K562 (cell line): ENCODE measurements around the gene DPEP2NB. TPM values are rescaled to one million over a fixed set of nuclear protein-coding genes. Genes with fewer than 3 reads are reported as not detected.
"Not testable (repeated sequence)": the region's sequence is repeated elsewhere in the genome, so short reads cannot be mapped to it uniquely, and the experiment has no call there.

Experiments used
- ATAC-seq: fragments of 200-7000 bp; cut with Tn5 transposase; 3 replicates; pipeline ENCODE4 v1.9.1; 2020; ENCODE audit warnings: moderate library complexity
- BruUV-seq: library from RNA; stranded (reverse); fragments of 400-500 nt; replicated peaks from 2 replicates; lab custom pipeline; 2021; lab: Mats Ljungman, UMichigan
- CTCF ChIA-PET: fragments of 300-600 bp; formaldehyde crosslinking; extraction: SDS; loops from one replicate; lab custom pipeline; 2021; ENCODE audit warnings: low intra/inter-chr PET ratio; lab: Yijun Ruan, JAX
- POLR2A ChIA-PET: fragments of 300-600, 350-650 bp; sonication (Branson Sonifier 250); formaldehyde crosslinking; extraction: SDS; loops from one replicate; lab custom pipeline; 2021; ENCODE audit warnings: antibody characterized with exemption, inconsistent platforms; lab: Yijun Ruan, JAX
- DNase-seq, 4 experiments: peaks; one replicate each; pipeline versions ENCODE4 v3.0.0 to v3.0.0-alpha.2; 2011 to 2018; ENCODE audit warnings: low spot score in 3 of 4, mixed read lengths in 3 of 4; ENCODE audit errors: extremely low read depth in 1 of 4
- FAIRE-seq: peaks from 2 replicates; lab custom pipeline; 2011; peaks lifted over from hg19 to GRCh38; lab: Jason Lieb, UNC
- H2AFZ ChIP-seq: 2 replicates; pipeline ENCODE4 v1.6.0; 2011; ENCODE audit warnings: low read depth, low read length, control low read depth, inconsistent platforms
- H3K27ac ChIP-seq: fragments of 200-600 bp; 3 replicates; pipeline ENCODE4 v1.8.0; 2011; ENCODE audit warnings: low read depth, mild to moderate bottlenecking, control low read depth, inconsistent platforms, low read length, moderate library complexity, mixed read lengths; ENCODE audit errors: extremely low read depth
- H3K27me3 ChIP-seq, 2 experiments: fragments of 300-600 bp in 1 of 2; 2 replicates in 1 of 2; 3 replicates in 1 of 2; pipeline versions ENCODE4 v1.6.0 to v1.8.0; 2011; ENCODE audit warnings: inconsistent platforms in 2 of 2, low read length in 2 of 2, mild to moderate bottlenecking in 1 of 2, mixed read lengths in 1 of 2, moderate library complexity in 1 of 2; ENCODE audit not compliant: control insufficient read depth in 2 of 2, insufficient read depth in 2 of 2
- H3K36me3 ChIP-seq: fragments of 300-600 bp; 3 replicates; pipeline ENCODE4 v1.8.0; 2011; ENCODE audit warnings: mild to moderate bottlenecking, low read length, inconsistent platforms; ENCODE audit not compliant: control insufficient read depth, insufficient read depth
- H3K4me1 ChIP-seq, 2 experiments: fragments of 200-600 bp in 1 of 2; replicated peaks in 1 of 2; 2 replicates in 1 of 2; 3 replicates in 1 of 2; pipeline versions ENCODE4 v1.5.1 to v1.8.0; 2011; ENCODE audit warnings: inconsistent platforms in 2 of 2, low read length in 2 of 2, mild to moderate bottlenecking in 1 of 2, mixed read lengths in 1 of 2, moderate library complexity in 1 of 2; ENCODE audit not compliant: control insufficient read depth in 2 of 2, insufficient read depth in 2 of 2
- H3K4me2 ChIP-seq: 2 replicates; pipeline ENCODE4 v1.6.1; 2011; ENCODE audit warnings: low read length, control low read depth, inconsistent platforms, mixed read lengths; ENCODE audit not compliant: insufficient read depth
- H3K4me3 ChIP-seq: fragments of 200-600 bp; sonication (generic), shearing (Covaris generic); 2 replicates; pipeline ENCODE4 v1.5.1; 2016; ENCODE audit warnings: control low read depth, inconsistent platforms
- H3K79me2 ChIP-seq: fragments of 200-600 bp; 3 replicates; pipeline ENCODE4 v1.8.0; 2011; ENCODE audit warnings: low read length, inconsistent platforms; ENCODE audit not compliant: control insufficient read depth, insufficient read depth
- H3K9ac ChIP-seq, 2 experiments: 2 replicates each; pipeline versions ENCODE4 v1.6.0 to v1.6.1; 2011; ENCODE audit warnings: low read depth in 2 of 2, low read length in 2 of 2, control low read depth in 1 of 2, inconsistent platforms in 1 of 2, mild to moderate bottlenecking in 1 of 2, mixed read lengths in 1 of 2; ENCODE audit not compliant: insufficient read depth in 1 of 2
- H3K9me1 ChIP-seq: one replicate; pipeline ENCODE4 v1.6.0; 2011; ENCODE audit warnings: inconsistent platforms, mild to moderate bottlenecking, low read length, moderate library complexity; ENCODE audit not compliant: control insufficient read depth, insufficient read depth
- H3K9me3 ChIP-seq: replicated peaks from 2 replicates; pipeline ENCODE4 v1.5.1; 2011; ENCODE audit warnings: low read depth, low read length, inconsistent platforms; ENCODE audit not compliant: control insufficient read depth, insufficient read depth
- H4K20me1 ChIP-seq: replicated peaks from 2 replicates; pipeline ENCODE4 v1.6.1; 2011; ENCODE audit warnings: low read length, inconsistent platforms, mixed read lengths; ENCODE audit not compliant: control insufficient read depth, insufficient read depth
- CC2D1A ChIP-seq: fragments of 450-650 bp; IDR thresholded peaks from 2 replicates; pipeline ENCODE4 v1.6.1; 2017; ENCODE audit warnings: mild to moderate bottlenecking
- CEBPB ChIP-seq: fragments of 450-650 bp; IDR thresholded peaks from 2 replicates; pipeline ENCODE4 v1.6.1; 2016; ENCODE audit warnings: missing genetic modification characterization, missing compliant biosample characterization
- DPF2 ChIP-seq: fragments of 450-650 bp; IDR thresholded peaks from 2 replicates; pipeline ENCODE4 v1.6.1; 2016
- FOS ChIP-seq: IDR thresholded peaks from 3 replicates; pipeline ENCODE4 v1.6.1; 2011; ENCODE audit not compliant: insufficient read length; ENCODE audit errors: extremely low read depth
- FOXK2 ChIP-seq, 2 experiments: fragments of 450-650 bp; IDR thresholded peaks in 1 of 2; conservative IDR thresholded peaks in 1 of 2; 2 replicates each; pipeline ENCODE4 v1.6.1; 2016; ENCODE audit warnings: low read depth in 2 of 2, mild to moderate bottlenecking in 1 of 2
- NFE2L1 ChIP-seq: fragments of 450-650 bp; IDR thresholded peaks from 2 replicates; pipeline ENCODE4 v1.6.1; 2016; ENCODE audit warnings: missing genetic modification characterization, low read depth, mild to moderate bottlenecking, missing compliant biosample characterization, moderate library complexity, borderline replicate concordance
- PHB2 ChIP-seq: fragments of 450-650 bp; IDR thresholded peaks from 2 replicates; pipeline ENCODE4 v1.6.1; 2017; ENCODE audit warnings: low read depth
- RBFOX2 ChIP-seq: fragments of 200-400 bp; formaldehyde crosslinking; IDR thresholded peaks from 2 replicates; pipeline ENCODE4 v1.6.1; 2017; ENCODE audit warnings: low read depth, mild to moderate bottlenecking, low read length, moderate library complexity
- RBM14 ChIP-seq: fragments of 200-400 bp; formaldehyde crosslinking; IDR thresholded peaks from 2 replicates; pipeline ENCODE4 v1.6.1; 2018; ENCODE audit warnings: low read depth, mild to moderate bottlenecking, low read length, moderate library complexity, borderline replicate concordance; ENCODE audit not compliant: insufficient read depth
- RBM25 ChIP-seq: fragments of 200-400 bp; formaldehyde crosslinking; IDR thresholded peaks from 2 replicates; pipeline ENCODE4 v1.6.1; 2018; ENCODE audit warnings: low read length, low read depth, moderate library complexity; ENCODE audit not compliant: severe bottlenecking
- RBM39 ChIP-seq: fragments of 200-400 bp; formaldehyde crosslinking; optimal IDR thresholded peaks from 2 replicates; pipeline ENCODE3; 2018; ENCODE audit warnings: low read depth, low read length
- SPI1 ChIP-seq: IDR thresholded peaks from 2 replicates; pipeline ENCODE4 v1.6.1; 2011; ENCODE audit warnings: low read depth, low read length, control low read depth, borderline replicate concordance
- SUPT5H ChIP-seq: fragments of 450-650 bp; IDR thresholded peaks from 2 replicates; pipeline ENCODE4 v1.6.1; 2016
- THRAP3 ChIP-seq: fragments of 450-650 bp; IDR thresholded peaks from 2 replicates; pipeline ENCODE4 v1.6.1; 2016; ENCODE audit warnings: mild to moderate bottlenecking, inconsistent platforms, borderline replicate concordance
- ZNF398 ChIP-seq: fragments of 250-450 bp; sonication (Bioruptor Pico); IDR thresholded peaks from 2 replicates; pipeline ENCODE4 v1.8.0; 2021; ENCODE audit warnings: moderate library complexity, mild to moderate bottlenecking, inconsistent platforms
- WGBS: fragments of 100-300 bp; shearing (Covaris generic); methylation state at CpG from one replicate; pipeline ENCODE4 v1.1.6; 2016; ENCODE audit warnings: low coverage, mixed read lengths; ENCODE audit not compliant: insufficient coverage; ENCODE audit errors: missing lambda C conversion rate; 5-methylcytosine and 5-hydroxymethylcytosine counted together
- in situ Hi-C: fragments of 300-500 bp; cut with MboI; formaldehyde crosslinking; loops from 4 replicates; pipeline ENCODE4 v1.15.0; 2018; ENCODE audit warnings: inconsistent platforms, mixed read lengths
- intact Hi-C: fragments of 100-400 bp; cut with micrococcal nuclease; formaldehyde crosslinking; loops from 2 replicates; pipeline ENCODE4 v1.14.2; 2022
- polyA plus RNA-seq, 8 experiments: library from polyadenylated mRNA; depleted of rRNA in 4 of 8; stranded (reverse) in 5 of 8; unstranded in 3 of 8; fragments of >200 nt; fragmentation: Nextera tagmentation in 2 of 8; fragmentation: Illumina TruSeq in 1 of 8; extraction: Ambion mirVana in 2 of 8; extraction: Trizol in 1 of 8; gene quantifications; 2 replicates each; pipeline versions ENCODE4 v1.2.1 to v1.2.3, GENCODE V29; 2011 to 2014; ENCODE audit warnings: inconsistent platforms in 1 of 8, missing spikeins in 1 of 8
- total RNA-seq, 7 experiments: library from RNA; depleted of rRNA in 6 of 7; stranded (reverse); fragments of >200 nt in 6 of 7; fragmentation: Illumina TruSeq in 2 of 7; extraction: Trizol in 2 of 7; gene quantifications; 2 replicates each; pipeline versions ENCODE4 v1.2.1 to v1.2.3, GENCODE V29; 2011 to 2021; ENCODE audit warnings: low replicate concordance in 1 of 7

The DPEP2NB gene
- total and polyA plus RNA-seq, 9 of the 15 experiments (the other 6 are each of a cell fraction or from before 2014, with no cell fraction given): not detected

- TF ChIP-seq CC2D1A (no peak), PHB2 (no peak), ZNF398 (CRISPR knock-in tag) (no peak), CEBPB (no peak), DPF2 (no peak), RBM14 (no peak), NFE2L1 (no peak), RBM39 (no peak)
- TF ChIP-seq, all 486 proteins: peak for 0
Observed at GRCh38 chr16:67999985-68000384, 15.7 kb downstream of the DPEP2NB start (continued).

GRCh38 chr16:67998779-67999688 is 16.7 kb downstream of the DPEP2NB start, which contains the start of gene DPEP2:
Gene DPEP2 (minus strand): TSS chr16:67999484. CDS start chr16:67993212, 6,272 bp downstream.
- H3K36me3 ChIP-seq, DNase-seq, H3K9me1 ChIP-seq, H3K79me2 ChIP-seq, H3K27me3 ChIP-seq, H4K20me1 ChIP-seq, FAIRE-seq, intact Hi-C loops, H3K9me3 ChIP-seq, H3K4me3 ChIP-seq, CTCF ChIA-PET, H3K9ac ChIP-seq: not testable (repeated sequence)
- Histone ChIP-seq H2AFZ (peak within 1 kb of the TSS; percentile 73), H3K4me1 (peaks cover 20 to 22% of the 10 kb centered on the region in 2 experiments), H3K4me2 (peak within 1 kb of the TSS; percentile 40; the same call in 1 of the 2 replicates), H3K27ac (peak within 1 kb of the TSS; percentile 35; the same call in 1 of the 3 replicates)
- 56% methylated on average over 17 of the region's 18 CpGs for WGBS
- TSS peak; percentile 96 for BruUV-seq
- ATAC-seq: peak; percentile 61
- in situ Hi-C loops: loop anchor here (10.0 kb wide), 1 partner anchor 316 kb away; the partner anchor contains the start of genes PRMT7 and SLC7A6OS
- POLR2A ChIA-PET: interaction anchor here (1.1 kb wide), 3 partner anchors 9 to 53 kb away, joined by 3 read pairs; no protein-coding TSS in a partner anchor
- TF ChIP-seq SUPT5H (peak; percentile 76), FOXK2 (conservative IDR thresholded peaks at IDR 0.05 in 1 of 2, IDR thresholded peaks at IDR 0.05 in 1 of 2; ENCODE audit: low read depth in 2 of 2) (0 out of 4 replicates have a peak, but pooled peaks of 1 of the 2 experiments have one; percentile 44), THRAP3 (0 out of 2 replicates have a peak, but pooled peaks have one; percentile 65), RBM25 (peak; percentile 12), RBFOX2 (peak; percentile 37; the same call in 1 of the 2 replicates), SPI1 (peak; percentile 80), FOS (peak; percentile 28)
